NOMO-1 treated with DMSO at 0.1 percent for 48 hours (cell line): ENCODE data around the gene DGKZ.
"Not testable (repeated sequence)": the region's sequence is repeated elsewhere in the genome, so short reads cannot be mapped to it uniquely, and the experiment has no call there.

Experiments
- DNase-seq: peaks from one replicate; lab custom pipeline; 2025; ENCODE audit not compliant: unreplicated experiment; lab: John Stamatoyannopoulos, UW

The DGKZ gene

DNA sequence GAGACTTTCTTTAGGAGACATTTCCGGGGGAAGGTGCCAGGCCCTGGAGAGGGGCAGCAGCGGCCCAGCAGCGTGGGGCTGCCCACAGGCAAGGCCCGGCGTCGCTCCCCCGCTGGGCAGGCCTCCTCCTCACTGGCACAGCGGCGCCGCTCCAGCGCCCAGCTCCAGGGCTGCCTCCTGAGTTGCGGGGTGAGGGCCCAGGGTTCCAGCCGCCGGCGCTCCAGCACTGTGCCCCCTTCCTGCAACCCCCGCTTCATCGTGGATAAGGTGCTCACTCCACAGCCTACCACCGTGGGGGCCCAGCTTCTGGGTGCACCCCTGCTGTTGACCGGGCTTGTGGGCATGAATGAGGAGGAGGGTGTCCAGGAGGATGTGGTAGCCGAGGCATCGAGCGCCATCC, 19.0 kb downstream of the DGKZ start:
- DNase-seq: no peak

DNA sequence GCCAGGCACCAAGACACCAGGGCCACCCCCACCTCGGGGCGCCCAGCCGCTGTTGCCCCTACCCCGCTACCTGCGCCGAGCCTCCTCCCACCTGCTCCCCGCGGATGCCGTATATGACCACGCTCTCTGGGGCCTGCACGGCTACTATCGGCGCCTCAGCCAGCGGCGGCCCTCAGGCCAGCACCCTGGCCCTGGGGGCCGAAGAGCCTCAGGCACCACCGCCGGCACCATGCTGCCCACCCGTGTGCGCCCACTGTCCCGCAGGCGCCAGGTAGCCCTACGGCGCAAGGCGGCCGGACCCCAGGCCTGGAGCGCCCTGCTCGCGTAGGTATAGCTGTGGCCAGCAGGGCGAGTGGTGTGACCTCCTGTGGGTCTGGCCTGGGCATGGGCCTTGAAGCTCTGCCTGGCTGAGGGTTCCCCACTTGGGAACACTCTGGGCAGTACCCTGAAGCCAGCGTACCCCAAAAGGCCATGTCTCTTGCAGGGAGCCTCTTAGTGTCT, 19.4 kb downstream of the DGKZ start:
- DNase-seq: no peak

DNA sequence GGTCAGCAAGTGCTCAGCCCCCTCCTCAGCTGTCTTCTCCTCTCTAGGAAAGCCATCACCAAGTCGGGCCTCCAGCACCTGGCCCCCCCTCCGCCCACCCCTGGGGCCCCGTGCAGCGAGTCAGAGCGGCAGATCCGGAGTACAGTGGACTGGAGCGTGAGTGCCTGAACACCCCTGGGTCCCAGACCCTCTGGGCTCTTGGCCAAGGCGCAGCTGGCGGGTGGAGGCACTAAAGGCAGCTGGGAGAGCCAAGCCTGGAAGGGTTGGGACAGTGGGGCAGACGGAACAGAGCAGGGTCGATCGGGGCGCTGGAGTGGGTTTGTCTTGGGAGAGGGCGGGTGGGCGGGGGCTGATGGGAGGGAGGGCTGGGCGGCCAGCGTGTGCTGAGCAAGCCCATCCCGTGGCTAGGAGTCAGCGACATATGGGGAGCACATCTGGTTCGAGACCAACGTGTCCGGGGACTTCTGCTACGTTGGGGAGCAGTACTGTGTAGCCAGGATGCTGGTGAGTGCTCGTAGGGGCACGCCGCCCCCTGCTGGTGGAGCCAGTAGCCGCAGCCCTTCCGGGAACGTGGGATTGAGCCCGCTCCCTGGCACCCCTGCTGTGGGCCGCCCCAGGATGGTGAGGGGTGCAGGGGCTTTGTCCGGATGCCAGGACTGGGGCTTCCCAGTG, 20.1 kb downstream of the DGKZ start:
- DNase-seq: peak; percentile 37

DNA sequence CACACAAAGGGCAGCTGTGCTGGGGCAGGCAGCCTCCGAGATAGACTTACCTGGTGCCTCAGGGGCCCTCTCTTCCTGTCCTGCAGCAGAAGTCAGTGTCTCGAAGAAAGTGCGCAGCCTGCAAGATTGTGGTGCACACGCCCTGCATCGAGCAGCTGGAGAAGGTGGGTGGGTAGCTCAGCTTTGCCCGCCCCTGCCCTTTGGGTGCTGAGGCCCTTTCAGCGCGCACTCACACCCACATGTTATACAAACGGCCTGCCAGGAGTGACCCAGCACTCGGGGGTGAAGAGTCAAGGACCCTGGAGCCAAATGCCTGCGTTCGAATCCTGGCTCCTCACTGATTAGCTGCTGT, 20.6 kb downstream of the DGKZ start:
- DNase-seq: no peak

DNA sequence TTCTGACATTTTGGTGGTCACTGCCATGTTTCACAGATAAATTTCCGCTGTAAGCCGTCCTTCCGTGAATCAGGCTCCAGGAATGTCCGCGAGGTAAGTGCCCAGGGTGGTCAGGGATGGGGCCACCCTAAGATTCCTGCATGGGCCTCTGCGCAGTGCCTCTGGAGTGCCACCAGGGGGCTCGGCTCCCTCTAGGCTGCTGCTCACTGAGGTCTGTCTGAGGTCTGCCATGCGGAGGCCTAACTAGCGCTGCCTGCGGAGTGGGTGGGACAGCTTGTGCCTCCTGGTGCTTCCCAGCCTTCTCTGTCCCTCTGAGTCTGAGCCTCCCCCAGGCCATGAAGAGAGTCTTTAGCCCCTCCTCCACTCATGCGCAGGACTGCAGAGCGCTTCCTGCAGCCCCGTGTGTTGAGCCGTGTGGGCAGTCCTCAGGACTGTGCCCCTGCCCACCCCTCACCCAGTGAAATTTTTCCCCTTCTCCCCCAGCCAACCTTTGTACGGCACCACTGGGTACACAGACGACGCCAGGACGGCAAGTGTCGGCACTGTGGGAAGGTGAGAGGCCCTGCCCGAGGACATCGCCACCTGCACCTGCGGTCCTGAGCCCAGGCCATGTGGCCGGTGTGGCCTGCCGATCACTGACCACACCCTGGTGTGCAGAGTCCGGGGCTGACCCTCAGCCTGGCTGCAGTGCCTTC, 22.3 kb downstream of the DGKZ start:
- peak; percentile 27 for DNase-seq

DNA sequence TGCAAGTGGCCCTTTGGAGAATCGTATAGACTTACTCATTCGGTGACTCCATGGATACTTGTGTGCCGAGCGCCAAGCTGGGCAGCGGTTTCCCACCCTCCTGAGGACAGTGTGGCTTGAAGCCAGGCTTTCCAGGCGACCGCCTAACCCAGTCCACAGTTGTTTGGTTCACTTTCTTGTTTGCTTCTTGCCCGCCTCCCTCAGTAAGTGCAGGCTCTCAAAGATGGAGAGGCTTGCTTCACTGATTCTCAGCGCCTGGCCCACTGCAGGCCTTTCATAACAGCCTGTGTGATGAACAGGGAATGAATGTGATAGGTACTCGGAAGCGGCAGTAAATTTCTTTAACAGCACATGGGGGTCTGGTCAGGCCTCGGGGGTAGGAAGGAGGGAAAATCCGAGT, 23.0 kb downstream of the DGKZ start:
- DNase-seq: no peak

DNA sequence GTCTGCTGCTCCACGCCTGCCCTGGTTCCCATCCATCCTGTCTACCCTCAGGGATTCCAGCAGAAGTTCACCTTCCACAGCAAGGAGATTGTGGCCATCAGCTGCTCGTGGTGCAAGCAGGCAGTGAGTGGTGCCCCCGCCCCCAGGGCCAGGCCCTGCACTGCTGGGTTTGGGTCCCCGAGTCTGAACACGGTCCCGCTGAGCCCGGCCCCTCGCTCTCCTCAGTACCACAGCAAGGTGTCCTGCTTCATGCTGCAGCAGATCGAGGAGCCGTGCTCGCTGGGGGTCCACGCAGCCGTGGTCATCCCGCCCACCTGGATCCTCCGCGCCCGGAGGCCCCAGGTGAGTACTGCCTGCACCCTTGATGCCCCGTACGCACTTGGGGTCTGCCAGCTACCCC, 24.0 kb downstream of the DGKZ start:
- not testable (repeated sequence) for DNase-seq

DNA sequence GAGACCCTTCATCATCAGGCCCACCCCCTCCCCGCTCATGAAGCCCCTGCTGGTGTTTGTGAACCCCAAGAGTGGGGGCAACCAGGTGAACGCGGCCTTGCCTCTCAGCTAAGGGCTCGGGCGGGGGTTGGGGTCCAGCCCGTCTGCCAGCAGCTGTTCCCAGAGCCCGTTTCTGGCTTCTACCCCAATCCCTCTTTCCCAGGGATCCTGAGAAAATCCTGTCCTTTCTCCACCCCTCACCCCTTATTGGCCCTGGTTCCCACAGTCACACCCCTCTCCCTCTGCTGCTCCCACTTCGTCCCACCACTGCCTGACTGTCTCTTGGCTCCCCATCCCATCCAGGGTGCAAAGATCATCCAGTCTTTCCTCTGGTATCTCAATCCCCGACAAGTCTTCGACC, 24.8 kb downstream of the DGKZ start:
- no peak for DNase-seq

DNA sequence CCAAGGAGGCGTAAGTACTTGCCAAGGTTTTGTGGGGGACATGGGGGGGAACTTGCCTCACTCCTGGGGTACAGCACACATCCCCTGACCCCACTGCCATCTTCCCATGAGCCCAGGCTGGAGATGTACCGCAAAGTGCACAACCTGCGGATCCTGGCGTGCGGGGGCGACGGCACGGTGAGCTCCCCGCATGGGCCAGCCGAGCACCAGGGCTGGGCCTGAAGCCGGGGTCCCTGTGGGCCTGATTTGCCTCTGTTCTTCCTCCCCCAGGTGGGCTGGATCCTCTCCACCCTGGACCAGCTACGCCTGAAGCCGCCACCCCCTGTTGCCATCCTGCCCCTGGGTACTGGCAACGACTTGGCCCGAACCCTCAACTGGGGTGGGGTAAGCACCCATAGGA, 25.2 kb downstream of the DGKZ start:
- not testable (repeated sequence) for DNase-seq

DNA sequence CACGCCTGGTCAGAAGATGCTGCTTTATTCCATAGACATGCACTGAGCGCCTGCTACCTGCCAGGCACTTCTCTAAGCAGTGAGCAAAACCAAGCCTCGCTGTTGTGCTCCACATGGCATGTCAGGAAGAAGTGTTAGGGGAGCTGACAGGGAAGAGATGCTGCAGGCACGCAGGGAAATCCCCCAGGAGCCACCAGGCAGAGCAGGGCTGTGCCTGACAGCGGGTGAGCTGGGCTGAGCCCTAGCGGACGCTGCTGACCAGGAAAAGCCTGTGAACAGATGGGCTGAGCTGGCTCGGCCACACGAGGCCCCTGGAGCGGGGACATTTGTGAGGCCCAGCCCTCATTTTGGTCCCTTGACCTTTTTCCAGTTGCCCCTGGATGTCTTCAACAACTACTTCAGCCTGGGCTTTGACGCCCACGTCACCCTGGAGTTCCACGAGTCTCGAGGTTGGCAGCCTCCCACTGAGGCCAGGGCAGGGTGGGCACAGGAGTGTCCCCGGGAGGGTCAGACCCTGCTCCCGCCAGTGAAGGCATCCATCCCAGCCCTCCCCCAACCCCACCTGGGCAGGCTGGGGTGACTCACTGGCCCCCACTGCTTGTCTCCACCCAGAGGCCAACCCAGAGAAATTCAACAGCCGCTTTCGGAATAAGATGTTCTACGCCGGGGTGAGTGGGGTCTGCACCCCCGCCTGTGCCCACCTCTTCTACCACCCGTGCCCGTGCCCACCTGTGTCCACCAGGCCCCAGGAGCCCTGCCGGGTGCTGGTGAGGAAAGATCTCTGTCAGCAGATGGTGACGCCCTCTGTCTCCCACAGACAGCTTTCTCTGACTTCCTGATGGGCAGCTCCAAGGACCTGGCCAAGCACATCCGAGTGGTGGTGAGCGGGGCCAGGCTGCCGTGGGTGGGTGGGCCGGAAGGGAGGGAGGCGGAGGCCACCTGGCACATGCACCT, 26.8 kb downstream of the DGKZ start:
- no peak for DNase-seq

DNA sequence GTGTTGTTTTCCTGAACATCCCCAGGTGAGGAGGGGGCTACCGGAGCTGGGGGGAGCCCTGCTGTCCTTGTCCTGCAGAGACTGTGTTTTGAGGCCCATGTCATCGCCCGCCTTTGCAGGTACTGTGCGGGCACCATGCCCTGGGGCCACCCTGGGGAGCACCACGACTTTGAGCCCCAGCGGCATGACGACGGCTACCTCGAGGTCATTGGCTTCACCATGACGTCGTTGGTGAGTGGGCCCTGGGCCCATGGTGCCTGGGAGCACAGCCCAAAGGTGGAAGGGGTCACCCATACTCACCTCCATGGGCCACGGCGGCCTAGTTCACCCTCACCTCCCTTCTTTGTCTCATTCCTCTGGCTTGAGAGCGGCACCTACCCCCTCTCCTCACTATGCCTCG, 27.6 kb downstream of the DGKZ start:
- DNase-seq: no peak

DNA sequence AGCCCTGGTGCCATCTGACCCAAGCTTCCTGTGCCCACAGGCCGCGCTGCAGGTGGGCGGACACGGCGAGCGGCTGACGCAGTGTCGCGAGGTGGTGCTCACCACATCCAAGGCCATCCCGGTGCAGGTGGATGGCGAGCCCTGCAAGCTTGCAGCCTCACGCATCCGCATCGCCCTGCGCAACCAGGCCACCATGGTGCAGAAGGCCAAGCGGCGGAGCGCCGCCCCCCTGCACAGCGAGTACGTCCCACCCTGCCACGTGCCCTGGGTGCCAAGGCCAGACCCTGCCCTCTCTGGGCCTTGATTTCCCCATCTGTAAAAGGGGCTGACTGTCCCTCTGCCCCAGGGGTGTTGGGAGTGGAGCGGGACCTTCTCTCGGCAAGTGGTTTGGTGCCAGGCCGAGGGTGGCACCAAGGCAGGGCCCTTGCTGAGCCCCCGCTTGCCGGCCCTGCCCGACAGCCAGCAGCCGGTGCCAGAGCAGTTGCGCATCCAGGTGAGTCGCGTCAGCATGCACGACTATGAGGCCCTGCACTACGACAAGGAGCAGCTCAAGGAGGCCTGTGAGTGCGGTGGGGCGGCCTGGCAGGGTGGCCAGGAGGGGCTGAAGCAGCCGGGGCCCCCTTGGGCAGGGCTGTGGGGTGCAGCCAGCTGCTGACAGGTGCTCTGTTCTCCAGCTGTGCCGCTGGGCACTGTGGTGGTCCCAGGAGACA, 28.3 kb downstream of the DGKZ start:
- DNase-seq: no peak

DNA sequence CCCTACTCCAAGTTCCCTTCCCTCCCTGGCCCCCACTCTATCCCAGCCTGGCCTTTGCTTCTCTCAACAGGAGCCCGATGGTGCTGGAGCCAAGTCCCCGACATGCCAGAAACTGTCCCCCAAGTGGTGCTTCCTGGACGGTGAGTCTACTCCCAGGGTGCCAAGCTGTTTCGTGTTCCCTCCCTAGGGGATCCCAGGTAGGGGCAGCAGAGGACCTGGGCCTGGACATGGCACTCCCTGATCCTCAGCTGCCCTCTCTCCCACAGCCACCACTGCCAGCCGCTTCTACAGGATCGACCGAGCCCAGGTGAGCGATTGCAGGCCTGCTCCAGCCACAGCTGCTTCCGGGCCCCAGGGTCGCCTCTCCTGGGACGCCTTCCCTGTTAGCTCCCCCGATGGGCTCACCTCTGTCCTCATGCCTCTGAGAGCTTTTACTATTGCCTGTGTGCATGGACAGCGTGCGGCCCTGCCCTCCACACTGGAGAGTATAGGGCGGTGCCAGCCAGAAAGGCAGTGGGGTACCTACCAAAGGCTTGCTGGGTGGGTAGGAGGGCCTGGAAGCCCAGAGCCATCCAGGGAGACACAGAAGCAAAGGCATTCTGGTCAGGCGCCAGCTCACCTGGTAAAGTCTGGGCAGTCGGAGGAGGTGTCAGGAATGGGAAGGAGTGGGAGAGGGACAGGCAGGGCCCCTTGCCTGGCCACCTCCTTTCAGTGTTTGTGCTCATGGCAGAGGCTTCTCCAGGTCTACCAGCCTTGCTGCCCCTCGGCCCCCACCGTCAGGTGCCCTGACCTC, 29.2 kb downstream of the DGKZ start:
- no peak for DNase-seq

DNA sequence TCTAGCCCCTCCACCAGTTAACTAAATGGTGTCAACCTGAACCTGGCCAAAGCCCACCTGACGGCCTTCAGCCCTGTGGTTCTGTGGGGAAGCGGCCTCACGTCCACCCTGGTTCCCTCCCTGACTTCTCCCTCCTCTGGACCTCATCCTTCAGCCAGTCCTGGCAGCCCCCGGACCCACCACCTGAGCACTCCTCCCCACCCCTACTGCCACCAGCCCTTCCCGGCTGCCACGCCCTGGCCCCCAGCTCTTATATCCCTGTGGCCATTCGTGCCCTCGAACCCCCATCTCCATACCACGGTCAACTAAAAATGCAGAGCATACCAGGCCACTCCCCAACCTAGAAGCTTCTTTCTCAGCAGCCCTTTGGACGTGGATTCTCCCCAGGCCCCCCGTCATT, 30.0 kb downstream of the DGKZ start:
- DNase-seq: no peak

DNA sequence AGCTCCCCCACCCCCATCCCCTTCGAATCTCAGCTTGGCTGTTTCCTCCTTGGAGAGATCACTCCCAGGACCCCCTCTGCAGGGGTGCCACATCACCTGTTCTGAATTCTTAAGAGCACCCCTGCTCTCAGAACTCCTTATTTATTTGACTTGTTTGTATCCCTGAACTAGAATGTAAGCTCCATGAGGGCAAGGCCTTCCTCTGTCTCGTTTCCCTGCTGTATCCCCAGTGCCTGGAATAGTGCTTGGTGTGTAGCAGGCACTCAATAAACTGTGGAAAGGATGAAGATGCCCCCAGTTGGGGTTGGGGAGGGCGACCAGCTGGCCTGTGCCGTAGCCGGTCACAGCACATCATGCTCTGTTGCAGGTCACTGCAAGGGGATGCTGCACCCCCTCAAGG, 30.6 kb downstream of the DGKZ start:
- DNase-seq: no peak

DNA sequence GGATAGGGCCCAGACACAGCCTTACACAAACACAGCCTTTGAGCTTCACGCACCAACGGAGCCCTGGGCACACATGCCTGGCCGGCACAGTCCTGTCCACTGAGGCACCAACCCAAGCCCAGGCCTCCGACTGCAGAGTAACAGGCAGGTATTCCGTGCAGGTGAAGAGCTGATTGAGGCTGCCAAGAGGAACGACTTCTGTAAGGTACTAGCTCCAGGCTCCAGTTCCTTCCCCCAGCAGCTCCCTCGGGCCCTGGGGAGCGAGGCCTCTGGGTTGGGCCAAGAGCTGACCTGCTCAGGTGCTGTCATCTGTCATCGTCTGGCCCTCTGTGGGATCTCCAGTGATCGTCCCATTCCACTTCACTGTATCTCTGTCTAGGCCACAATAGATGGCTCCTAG, 31.0 kb downstream of the DGKZ start:
- no peak for DNase-seq

DNA sequence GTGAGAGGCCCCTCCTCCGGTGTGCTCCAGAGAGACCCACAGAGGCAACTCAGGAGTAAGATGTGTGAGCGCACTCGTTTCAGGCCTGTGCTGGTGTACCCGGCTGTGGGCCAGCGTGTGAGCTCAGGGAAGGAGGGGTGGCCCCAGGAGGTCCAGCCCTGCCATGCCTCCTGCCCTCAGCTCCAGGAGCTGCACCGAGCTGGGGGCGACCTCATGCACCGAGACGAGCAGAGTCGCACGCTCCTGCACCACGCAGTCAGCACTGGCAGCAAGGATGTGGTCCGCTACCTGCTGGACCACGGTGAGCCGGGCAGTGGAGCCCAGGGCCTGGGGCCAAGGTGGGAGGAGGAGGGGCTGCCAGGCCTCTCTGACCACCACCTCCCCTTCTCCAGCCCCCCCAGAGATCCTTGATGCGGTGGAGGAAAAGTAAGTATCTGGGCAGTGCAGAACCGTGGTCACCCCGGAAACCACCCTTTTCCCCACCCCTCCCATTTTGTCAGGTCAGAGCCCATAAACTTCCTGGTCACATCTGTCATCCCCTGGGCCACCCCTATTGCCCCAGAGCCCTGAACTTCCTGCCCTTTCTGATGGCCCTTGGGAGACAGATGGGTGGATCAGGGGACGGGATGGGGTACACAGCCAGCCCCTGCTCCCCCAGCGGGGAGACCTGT, 31.7 kb downstream of the DGKZ start:
- no peak for DNase-seq

DNA sequence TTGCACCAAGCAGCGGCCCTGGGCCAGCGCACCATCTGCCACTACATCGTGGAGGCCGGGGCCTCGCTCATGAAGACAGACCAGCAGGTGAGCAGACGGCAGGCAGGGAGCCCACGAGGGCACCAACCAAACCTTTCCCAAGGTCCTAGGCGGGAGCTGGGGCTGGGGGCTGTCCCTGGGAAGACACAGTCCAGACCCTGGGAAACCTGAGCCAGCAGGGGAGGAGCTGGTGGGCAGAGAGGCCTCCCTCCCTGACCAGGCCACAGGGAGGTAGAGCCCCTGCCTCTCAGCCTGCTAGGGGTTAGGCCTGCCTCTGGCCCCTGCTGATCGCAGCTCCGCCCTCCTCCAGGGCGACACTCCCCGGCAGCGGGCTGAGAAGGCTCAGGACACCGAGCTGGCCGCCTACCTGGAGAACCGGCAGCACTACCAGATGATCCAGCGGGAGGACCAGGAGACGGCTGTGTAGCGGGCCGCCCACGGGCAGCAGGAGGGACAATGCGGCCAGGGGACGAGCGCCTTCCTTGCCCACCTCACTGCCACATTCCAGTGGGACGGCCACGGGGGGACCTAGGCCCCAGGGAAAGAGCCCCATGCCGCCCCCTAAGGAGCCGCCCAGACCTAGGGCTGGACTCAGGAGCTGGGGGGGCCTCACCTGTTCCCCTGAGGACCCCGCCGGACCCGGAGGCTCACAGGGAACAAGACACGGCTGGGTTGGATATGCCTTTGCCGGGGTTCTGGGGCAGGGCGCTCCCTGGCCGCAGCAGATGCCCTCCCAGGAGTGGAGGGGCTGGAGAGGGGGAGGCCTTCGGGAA, 32.4 kb downstream of the DGKZ start:
- DNase-seq: not testable (repeated sequence)
